Progenitor cell of endocrine pancreas (in vitro differentiated cells): ENCODE results near the gene ARID5B. TPM values are rescaled to one million over a fixed set of nuclear protein-coding genes. Genes with fewer than 3 reads are reported as not detected.

ENCODE experiments used
- DNase-seq: peaks from one replicate; pipeline ENCODE4 v3.0.0; 2021; ENCODE audit warnings: low spot score; ENCODE audit not compliant: unreplicated experiment
- H3K27ac Mint-ChIP-seq: 2 replicates; pipeline ENCODE4 v1.8.0; 2021; ENCODE audit warnings: mild to moderate bottlenecking, moderate library complexity, mixed read lengths
- H3K27me3 Mint-ChIP-seq: 2 replicates; pipeline ENCODE4 v1.8.0; 2021; ENCODE audit warnings: mixed read lengths
- H3K36me3 Mint-ChIP-seq: 2 replicates; pipeline ENCODE4 v1.8.0; 2022; ENCODE audit warnings: mixed read lengths; ENCODE audit not compliant: insufficient read depth
- H3K4me1 Mint-ChIP-seq: 2 replicates; pipeline ENCODE4 v1.8.0; 2021; ENCODE audit warnings: low read depth, mixed read lengths
- H3K4me3 Mint-ChIP-seq: 2 replicates; pipeline ENCODE4 v1.8.0; 2021; ENCODE audit warnings: low read depth, mild to moderate bottlenecking, moderate library complexity, mixed read lengths
- H3K9me3 Mint-ChIP-seq: 2 replicates; pipeline ENCODE4 v1.8.0; 2021; ENCODE audit warnings: low read depth, mixed read lengths
- CTCF ChIP-seq: fragments of 200-600 bp; sonication (generic); IDR thresholded peaks from one replicate; pipeline ENCODE4 v1.5.0; 2021; ENCODE audit warnings: antibody characterized with exemption, mild to moderate bottlenecking; ENCODE audit not compliant: unreplicated experiment
- total RNA-seq: library from RNA; stranded (reverse); gene quantifications from 2 replicates; pipeline ENCODE4 v1.2.1, GENCODE V29; 2021

Gene ARID5B
- total RNA-seq, 1 donor from 2014 or later = 19.7 TPM

- H3K27ac Mint-ChIP-seq = no peak overlapping the region
- H3K27me3 Mint-ChIP-seq = no peaks in the 10 kb centered on the region
- DNase-seq = no peak
- peaks cover 4% of the 10 kb centered on the region for H3K9me3 Mint-ChIP-seq
- peaks cover 24% of the 10 kb centered on the region for H3K36me3 Mint-ChIP-seq
- no peak for TF ChIP-seq CTCF
- H3K4me1 Mint-ChIP-seq = peaks cover 7% of the 10 kb centered on the region
- no peak overlapping the region for H3K4me3 Mint-ChIP-seq
These were observed 16.6 kb downstream of the ARID5B start for GRCh38 chr10:61918140-61918539.

DNA sequence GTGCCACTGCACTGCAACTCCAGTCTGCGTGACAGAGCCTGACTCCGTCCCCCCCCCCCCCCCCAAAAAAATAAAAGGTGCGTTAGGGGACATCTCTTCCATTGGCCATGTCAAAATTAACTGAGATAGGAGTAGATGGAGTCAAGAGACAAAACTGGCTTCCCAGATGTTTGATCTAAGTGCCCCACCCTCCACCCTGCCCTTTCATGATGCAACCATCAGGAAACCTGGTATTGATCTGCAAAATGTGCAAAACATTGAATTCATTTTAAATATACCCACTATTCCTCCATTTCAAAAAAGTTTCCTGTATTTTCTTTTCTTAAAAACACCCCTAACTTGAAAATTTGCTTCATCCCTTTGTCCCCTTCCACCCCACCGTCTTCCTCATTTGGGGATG lies 17.5 kb downstream of the ARID5B start:
- Mint-ChIP-seq H3K27me3 (no peaks in the 10 kb centered on the region), H3K9me3 (peaks cover 4% of the 10 kb centered on the region), H3K36me3 (peaks cover 21% of the 10 kb centered on the region), H3K4me1 (peaks cover 15% of the 10 kb centered on the region), H3K4me3 (no peak overlapping the region), H3K27ac (no peak overlapping the region)
- TF ChIP-seq CTCF = no peak
- no peak for DNase-seq

DNA sequence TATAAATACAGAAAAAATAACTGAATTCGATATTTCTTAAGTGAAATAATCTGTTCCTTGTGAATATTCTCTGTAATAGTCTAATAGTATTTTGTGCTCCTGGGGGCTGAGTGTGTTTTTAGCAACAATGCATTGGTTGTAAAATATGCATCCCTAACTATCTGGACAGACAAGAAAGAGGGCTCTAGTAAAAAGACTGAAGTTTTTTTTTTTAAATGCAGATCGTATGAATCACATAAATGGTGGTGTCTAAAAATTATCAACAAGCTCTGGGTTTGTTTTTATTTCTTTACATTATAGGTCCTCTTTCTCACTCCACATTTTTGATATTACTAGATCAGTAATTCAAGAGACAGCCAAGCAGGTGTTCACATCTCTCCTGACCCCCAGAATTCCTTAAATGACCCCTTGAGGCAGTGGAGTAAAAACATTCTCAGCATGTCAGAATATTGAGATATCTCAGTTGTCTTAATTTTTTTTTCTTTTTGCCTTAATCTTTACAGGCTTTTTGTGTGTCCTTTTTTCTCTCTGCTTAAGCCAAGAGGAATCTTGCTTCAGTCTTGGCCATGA lies 18.2 kb downstream of the ARID5B start:
- Mint-ChIP-seq H3K27ac (peak overlapping the region; percentile 25), H3K9me3 (peaks cover 4% of the 10 kb centered on the region), H3K36me3 (peaks cover 20% of the 10 kb centered on the region), H3K4me3 (no peak overlapping the region), H3K4me1 (peaks cover 18% of the 10 kb centered on the region), H3K27me3 (no peaks in the 10 kb centered on the region)
- DNase-seq = no peak
- no peak for TF ChIP-seq CTCF

DNA sequence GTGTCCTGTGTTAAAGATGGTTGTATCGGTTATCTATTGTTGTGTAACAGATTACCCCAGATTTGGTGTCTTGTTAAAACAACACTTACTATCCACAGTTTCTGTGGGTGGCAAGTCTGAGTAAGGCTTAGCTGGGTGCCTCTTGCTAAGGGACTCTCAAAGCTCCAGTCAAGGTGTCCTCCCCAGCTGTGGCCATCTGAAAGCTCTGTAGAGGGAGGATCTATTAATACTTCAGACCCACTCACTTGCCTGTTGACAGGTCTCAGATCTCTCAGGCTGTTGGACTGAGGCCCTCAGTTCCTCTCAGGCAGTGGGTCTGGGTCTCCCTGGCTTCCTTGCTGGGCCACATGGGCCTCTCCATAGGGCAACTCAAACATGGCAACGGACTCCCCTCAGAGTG lies 19.6 kb downstream of the ARID5B start:
- Mint-ChIP-seq H3K27ac (no peak overlapping the region), H3K9me3 (peaks cover 4% of the 10 kb centered on the region), H3K4me3 (no peak overlapping the region), H3K36me3 (peaks cover 15% of the 10 kb centered on the region), H3K27me3 (no peaks in the 10 kb centered on the region), H3K4me1 (peaks cover 18% of the 10 kb centered on the region)
- no peak for TF ChIP-seq CTCF
- no peak for DNase-seq

DNA sequence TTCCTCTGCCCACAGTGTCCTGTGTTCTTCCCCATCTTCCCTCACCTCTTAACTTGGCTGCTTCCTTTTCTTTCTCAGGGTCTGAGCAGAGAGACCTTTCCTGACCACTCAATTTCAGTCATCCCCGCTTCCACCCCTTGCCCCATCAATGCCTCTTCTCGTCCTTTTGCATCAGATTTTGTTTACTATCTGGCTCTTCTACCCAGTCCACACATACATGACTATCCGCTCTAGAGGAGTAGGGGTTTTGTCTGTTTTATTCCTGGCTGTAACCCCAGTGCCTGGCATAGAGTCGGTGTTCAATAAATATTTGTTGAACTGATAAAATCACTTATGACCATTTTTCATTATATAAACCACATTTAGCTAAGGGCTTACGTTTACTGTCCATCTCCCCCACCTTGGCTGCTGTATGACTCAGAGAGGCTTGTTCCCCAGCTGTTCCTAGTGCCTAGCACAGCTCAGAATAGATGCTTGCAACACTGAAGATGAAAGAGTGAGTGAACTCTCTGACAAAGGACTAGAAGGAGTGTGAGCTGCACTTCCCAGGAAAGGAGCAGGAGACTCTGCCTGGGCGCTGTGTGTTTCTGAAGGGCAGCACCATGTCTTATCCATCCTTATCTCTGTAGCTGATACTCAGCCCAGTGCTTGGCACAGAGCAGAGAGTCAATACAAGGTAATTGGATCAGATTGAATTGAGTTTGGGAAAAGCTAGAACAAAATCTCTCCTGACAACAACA lies 21.9 kb downstream of the ARID5B start:
- peaks cover 14% of the 10 kb centered on the region for H3K4me1 Mint-ChIP-seq
- H3K4me3 Mint-ChIP-seq = no peak overlapping the region
- H3K27ac Mint-ChIP-seq = no peak overlapping the region
- no peak for TF ChIP-seq CTCF
- no peaks in the 10 kb centered on the region for H3K27me3 Mint-ChIP-seq
- no peaks in the 10 kb centered on the region for H3K9me3 Mint-ChIP-seq
- H3K36me3 Mint-ChIP-seq = peaks cover 7% of the 10 kb centered on the region
- DNase-seq = no peak
